ENCODE measurements around the gene LTBP2. TPM values are rescaled to one million over a fixed set of nuclear protein-coding genes. Genes with fewer than 3 reads are reported as not detected.

LTBP2 gene
- total RNA-seq, 1 experiment from 2014 or later: 1.5 TPM

DNA sequence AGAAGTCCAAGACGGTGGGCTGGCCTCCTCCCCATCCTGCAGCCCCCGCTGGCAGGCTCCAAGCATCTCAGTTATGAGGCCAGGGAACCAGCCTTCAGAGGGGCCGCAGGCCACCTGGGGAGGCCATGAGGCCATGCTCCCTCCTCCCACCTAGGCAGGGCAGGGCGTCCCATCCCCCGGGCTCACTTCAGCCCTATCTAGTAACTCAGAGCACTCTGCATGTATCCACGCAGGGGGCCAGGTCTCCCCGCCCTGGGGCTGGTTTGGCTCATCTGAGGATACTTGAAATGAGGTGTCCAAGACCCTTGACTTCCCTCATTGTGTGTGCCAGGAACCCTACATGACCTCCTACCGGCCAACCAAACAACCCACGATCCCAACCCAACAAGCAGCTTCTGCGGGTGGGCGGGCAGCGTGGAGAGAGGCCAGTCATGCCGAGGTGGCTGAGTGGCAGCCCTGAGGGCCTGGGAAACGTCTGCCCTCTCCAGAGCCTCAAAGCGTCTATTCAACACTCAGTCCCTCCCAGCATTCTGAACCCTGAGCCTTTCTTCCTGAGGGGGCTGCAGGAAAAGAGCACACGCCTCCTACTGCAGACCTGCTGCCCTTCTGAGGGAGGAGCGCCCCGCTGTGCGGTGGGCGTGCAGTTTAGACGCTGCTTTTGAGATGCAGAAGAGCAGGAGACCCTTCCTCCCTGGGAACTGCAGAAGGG is 101.7 kb downstream of the LTBP2 start:
- peaks cover 0 to 20% of the 10 kb centered on the region in 2 experiments; a peak in 2 of 4 replicates for H3K4me1 ChIP-seq (ENCODE audit: control insufficient read depth in 1 of 2, insufficient read depth in 2 of 2, low read length in 2 of 2)
- ATAC-seq (no peak), DNase-seq (ENCODE audit: low read depth, low spot score) (no peak)
- peak overlapping the region; percentile 20; the same call in 1 of the 2 replicates for H3K9ac ChIP-seq (ENCODE audit: low read length)
- no peaks in the 10 kb centered on the region for H3K79me2 ChIP-seq (ENCODE audit: insufficient read depth, low read length)
- no peaks in the 10 kb centered on the region for H4K20me1 ChIP-seq (ENCODE audit: insufficient read depth)
- H2AFZ ChIP-seq (ENCODE audit: low read depth, low read length, poor library complexity, severe bottlenecking): no peak overlapping the region
- RAD21 ChIA-PET (ENCODE audit: low non-redundant PET in 1 of 2, low total read pairs in 2 of 2, uncharacterized antibody in 2 of 2, unreplicated experiment in 2 of 2): no interaction called here
- no peaks in the 10 kb centered on the region for H3K9me3 ChIP-seq (ENCODE audit: control insufficient read depth in 1 of 2, insufficient read depth in 1 of 2, low read depth in 1 of 2, low read length in 2 of 2)
- H3K4me2 ChIP-seq (ENCODE audit: low read length): peak overlapping the region; percentile 61
- no peak for TF ChIP-seq JUND (IDR thresholded peaks at IDR 0.05)
- no peak for TF ChIP-seq YY1 (IDR thresholded peaks at IDR 0.05; ENCODE audit: extremely low read depth, insufficient replicate concordance, low read depth, low read length)
- no peak for TF ChIP-seq SRF (IDR thresholded peaks at IDR 0.05; ENCODE audit: low read depth)
- TF ChIP-seq, protein P1, sequence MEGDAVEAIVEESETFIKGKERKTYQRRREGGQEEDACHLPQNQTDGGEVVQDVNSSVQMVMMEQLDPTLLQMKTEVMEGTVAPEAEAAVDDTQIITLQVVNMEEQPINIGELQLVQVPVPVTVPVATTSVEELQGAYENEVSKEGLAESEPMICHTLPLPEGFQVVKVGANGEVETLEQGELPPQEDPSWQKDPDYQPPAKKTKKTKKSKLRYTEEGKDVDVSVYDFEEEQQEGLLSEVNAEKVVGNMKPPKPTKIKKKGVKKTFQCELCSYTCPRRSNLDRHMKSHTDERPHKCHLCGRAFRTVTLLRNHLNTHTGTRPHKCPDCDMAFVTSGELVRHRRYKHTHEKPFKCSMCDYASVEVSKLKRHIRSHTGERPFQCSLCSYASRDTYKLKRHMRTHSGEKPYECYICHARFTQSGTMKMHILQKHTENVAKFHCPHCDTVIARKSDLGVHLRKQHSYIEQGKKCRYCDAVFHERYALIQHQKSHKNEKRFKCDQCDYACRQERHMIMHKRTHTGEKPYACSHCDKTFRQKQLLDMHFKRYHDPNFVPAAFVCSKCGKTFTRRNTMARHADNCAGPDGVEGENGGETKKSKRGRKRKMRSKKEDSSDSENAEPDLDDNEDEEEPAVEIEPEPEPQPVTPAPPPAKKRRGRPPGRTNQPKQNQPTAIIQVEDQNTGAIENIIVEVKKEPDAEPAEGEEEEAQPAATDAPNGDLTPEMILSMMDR (IDR thresholded peaks at IDR 0.05 in 2 of 3, conservative IDR thresholded peaks at IDR 0.05 in 1 of 3; ENCODE audit: borderline replicate concordance in 1 of 3, insufficient read depth in 1 of 3, low read depth in 2 of 3, low read length in 2 of 3): no peak
- no peak for TF ChIP-seq ZNF274 (IDR thresholded peaks at IDR 0.05; ENCODE audit: low read depth, low read length)
- BruUV-seq (replicated peaks): no TSS peak
- no peaks in the 10 kb centered on the region for H3K36me3 ChIP-seq (ENCODE audit: control insufficient read depth in 1 of 2, insufficient read depth in 2 of 2, low read length in 2 of 2)
- CTCF ChIA-PET: interaction anchor here (1.4 kb wide), 1 partner anchor 8 kb away, joined by 4 read pairs; no protein-coding TSS in a partner anchor
- H3K27ac ChIP-seq (ENCODE audit: low read depth, low read length): no peak overlapping the region
- no peaks in the 10 kb centered on the region for H3K27me3 ChIP-seq (ENCODE audit: insufficient read depth, low read length)
- POLR2A ChIA-PET: no interaction called here
- intact Hi-C loops (cut with micrococcal nuclease): no loop called here
- peak overlapping the region in 1 of 2 experiments; percentile 4; a peak in 1 of 4 replicates for H3K4me3 ChIP-seq (replicated peaks in 1 of 2; ENCODE audit: low read depth in 1 of 2, low read length in 2 of 2)
- no peaks in the 10 kb centered on the region for H3K9me2 ChIP-seq (ENCODE audit: insufficient read depth)
